AG10803 (cell line): Measurements from ENCODE around the gene SEL1L2.

Experiments
- DNase-seq: peaks from one replicate; pipeline ENCODE4 v3.0.0; 2010; ENCODE audit warnings: low read depth
- H3K4me3 ChIP-seq: 2 replicates; pipeline ENCODE4 v1.5.1; 2011; ENCODE audit warnings: mild to moderate bottlenecking, low read length, control low read depth
- CTCF ChIP-seq: conservative IDR thresholded peaks from 2 replicates; pipeline ENCODE4 v1.5.1; 2011; ENCODE audit warnings: mild to moderate bottlenecking, low read length, control low read depth, inconsistent platforms

SEL1L2 gene

DNA sequence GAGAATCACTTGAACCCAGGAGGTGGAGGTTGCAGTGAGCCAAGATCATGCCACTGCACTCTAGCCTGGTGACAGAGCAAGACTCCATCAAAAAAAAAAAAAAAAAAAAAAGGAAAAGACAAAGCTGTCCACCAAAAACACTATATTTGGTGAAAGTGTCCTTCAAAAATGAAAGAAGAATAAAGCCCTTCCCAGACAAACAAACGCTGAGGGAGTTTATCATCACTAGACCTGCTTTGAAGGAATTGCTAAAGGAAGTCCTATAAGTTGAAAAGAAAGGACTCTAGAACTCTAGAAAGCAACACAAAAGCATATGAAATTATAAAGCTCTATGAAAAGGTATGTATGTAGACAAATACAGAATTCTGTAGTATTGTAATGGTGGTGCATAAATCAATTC is 98.8 kb downstream of the SEL1L2 start:
- no peak for DNase-seq
- TF ChIP-seq CTCF = no peak
- no peak overlapping the region for H3K4me3 ChIP-seq

DNA sequence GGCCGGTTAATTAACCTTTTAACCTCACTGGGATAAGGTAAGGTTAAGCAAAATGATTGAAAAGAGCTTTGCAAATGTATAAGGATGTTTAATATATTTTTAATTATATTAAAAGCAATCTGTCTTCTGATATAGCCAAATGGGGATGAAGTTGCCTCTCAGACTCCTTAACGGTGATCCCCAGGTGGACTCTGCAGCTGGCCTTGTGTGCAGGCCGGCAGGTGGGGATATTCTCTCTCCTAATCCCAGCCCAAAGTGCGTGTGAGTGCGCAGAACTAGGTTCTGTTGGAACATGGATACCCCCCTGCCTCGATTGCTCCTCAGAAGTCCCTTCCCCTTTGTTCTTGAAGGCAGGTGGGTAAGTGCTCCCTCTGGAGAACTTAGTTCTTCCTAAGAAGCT is 105.6 kb downstream of the SEL1L2 start:
- no peak for DNase-seq
- TF ChIP-seq CTCF = no peak
- H3K4me3 ChIP-seq = no peak overlapping the region

GRCh38 chr20:13883425-13883824 is 107.0 kb downstream of the SEL1L2 start:
- DNase-seq = peak; percentile 87
- peak; percentile 37 for TF ChIP-seq CTCF
- no peak overlapping the region for H3K4me3 ChIP-seq

DNA sequence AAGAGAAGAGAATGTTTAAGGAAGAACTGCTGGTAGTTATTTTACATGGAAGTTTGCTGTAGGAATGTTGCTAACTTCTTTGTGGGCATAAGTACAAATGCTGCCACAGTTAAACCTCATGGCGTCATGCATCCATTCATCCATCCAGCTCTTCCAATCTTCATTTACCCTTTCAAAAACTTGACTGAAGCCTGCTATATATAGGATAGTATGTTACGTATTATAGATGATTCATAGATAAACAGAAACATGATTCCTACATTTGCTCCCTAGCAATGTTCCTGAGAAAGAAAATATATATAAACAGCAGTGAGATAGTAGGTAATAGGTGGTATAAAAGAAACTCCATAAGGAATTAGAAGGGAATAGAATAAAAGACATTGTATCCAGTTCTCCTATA is 111.8 kb downstream of the SEL1L2 start:
- DNase-seq = no peak
- no peak for TF ChIP-seq CTCF
- H3K4me3 ChIP-seq = no peak overlapping the region

GRCh38 chr20:13877793-13878192 is 112.6 kb downstream of the SEL1L2 start:
- H3K4me3 ChIP-seq = no peak overlapping the region
- no peak for TF ChIP-seq CTCF
- DNase-seq = peak; percentile 76

GRCh38 chr20:13875265-13875811 is 115.1 kb downstream of the SEL1L2 start:
- no peak overlapping the region for H3K4me3 ChIP-seq
- no peak for TF ChIP-seq CTCF
- DNase-seq = peak; percentile 28

DNA sequence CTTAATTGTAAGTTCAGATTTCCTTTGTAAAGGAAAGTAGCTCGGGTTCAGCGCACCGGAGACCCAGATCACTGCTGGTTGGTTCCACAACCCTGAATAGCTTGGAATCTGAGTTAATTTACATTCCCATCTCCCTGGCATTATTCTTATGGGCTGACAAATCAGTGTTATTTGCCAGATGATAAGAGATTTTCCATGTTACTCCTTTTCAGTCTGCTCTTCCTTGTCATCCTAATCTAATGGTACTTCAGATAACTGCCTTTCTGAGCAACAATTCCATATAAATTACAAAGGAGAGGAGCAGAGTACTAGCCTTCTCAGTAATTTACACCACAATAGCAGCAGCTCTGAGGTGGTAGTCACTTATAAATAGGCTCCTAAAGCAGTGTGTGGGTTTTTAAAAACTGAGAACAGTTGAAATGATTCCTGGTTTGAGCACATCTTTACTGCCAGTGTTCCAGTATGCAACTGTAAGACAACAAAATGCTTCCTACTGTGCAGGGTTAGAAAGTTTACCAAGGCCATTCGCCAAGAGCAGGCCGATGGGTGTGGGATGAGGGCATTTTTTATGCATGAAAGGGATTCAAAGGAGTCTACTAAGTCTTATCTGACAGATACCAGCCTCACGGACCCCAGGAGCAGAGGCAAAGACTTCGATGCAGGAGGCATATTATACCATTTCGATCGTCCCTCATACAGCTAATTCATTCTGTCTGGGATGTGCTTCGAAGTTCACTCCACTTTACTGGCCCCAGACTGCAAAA is 115.8 kb downstream of the SEL1L2 start:
- DNase-seq = no peak
- H3K4me3 ChIP-seq = no peak overlapping the region
- no peak for TF ChIP-seq CTCF
